Measurements from ENCODE around the gene CPXM1.
"Not testable (repeated sequence)": the region's sequence is repeated elsewhere in the genome, so short reads cannot be mapped to it uniquely, and the experiment has no call there.

The CPXM1 gene

GRCh38 chr20:2812189-2812588 is 11.8 kb upstream of the CPXM1 start:
- H3K9me3 ChIP-seq (ENCODE audit: control insufficient read depth, insufficient read depth, low read depth, low read length): peaks cover 6% of the 10 kb centered on the region
- H3K4me1 ChIP-seq (ENCODE audit: control insufficient read depth, insufficient read depth, low read length): peaks cover 5% of the 10 kb centered on the region; the same call in 1 of the 2 replicates
- H3K36me3 ChIP-seq (ENCODE audit: control insufficient read depth, insufficient read depth, low read length): no peaks in the 10 kb centered on the region
- no peak overlapping the region for H3K27ac ChIP-seq (ENCODE audit: low read depth, low read length)
- peaks cover 10% of the 10 kb centered on the region for H3K27me3 ChIP-seq (ENCODE audit: control insufficient read depth, insufficient read depth, low read length)
- H3K4me3 ChIP-seq (ENCODE audit: low read depth, low read length): no peak overlapping the region
- H3K9ac ChIP-seq (ENCODE audit: low read length): no peak overlapping the region

- peaks cover 33% of the 10 kb centered on the region for H3K27me3 ChIP-seq (ENCODE audit: control insufficient read depth, insufficient read depth, low read length)
- H3K4me1 ChIP-seq (ENCODE audit: control insufficient read depth, insufficient read depth, low read length): peaks cover 19% of the 10 kb centered on the region
- no peaks in the 10 kb centered on the region for H3K36me3 ChIP-seq (ENCODE audit: control insufficient read depth, insufficient read depth, low read length)
- H3K27ac ChIP-seq (ENCODE audit: low read depth, low read length): no peak overlapping the region
- H3K4me3 ChIP-seq (ENCODE audit: low read depth, low read length): no peak overlapping the region
- H3K9ac ChIP-seq (ENCODE audit: low read length): no peak overlapping the region
- peaks cover 6% of the 10 kb centered on the region for H3K9me3 ChIP-seq (ENCODE audit: control insufficient read depth, insufficient read depth, low read depth, low read length)
These were observed 9.3 kb upstream of the CPXM1 start for GRCh38 chr20:2809690-2810089.

- H3K27me3 ChIP-seq (ENCODE audit: control insufficient read depth, insufficient read depth, low read length): peaks cover 51% of the 10 kb centered on the region
- not testable (repeated sequence) for H3K9me3 ChIP-seq (ENCODE audit: control insufficient read depth, insufficient read depth, low read depth, low read length)
These were observed 7.5 kb upstream of the CPXM1 start for GRCh38 chr20:2807929-2808328.

GRCh38 chr20:2807019-2807418 is 6.6 kb upstream of the CPXM1 start:
- Histone ChIP-seq H3K4me1 (ENCODE audit: control insufficient read depth, insufficient read depth, low read length) (peaks cover 19% of the 10 kb centered on the region), H3K4me3 (ENCODE audit: low read depth, low read length) (no peak overlapping the region), H3K27ac (ENCODE audit: low read depth, low read length) (no peak overlapping the region), H3K36me3 (ENCODE audit: control insufficient read depth, insufficient read depth, low read length) (no peaks in the 10 kb centered on the region), H3K9ac (ENCODE audit: low read length) (no peak overlapping the region), H3K9me3 (ENCODE audit: control insufficient read depth, insufficient read depth, low read depth, low read length) (peaks cover 1% of the 10 kb centered on the region; the same call in 1 of the 2 replicates), H3K27me3 (ENCODE audit: control insufficient read depth, insufficient read depth, low read length) (peaks cover 60% of the 10 kb centered on the region)

More at GRCh38 chr20:2807929-2808328, 7.5 kb upstream of the CPXM1 start:
- not testable (repeated sequence) for H3K9ac ChIP-seq (ENCODE audit: low read length); H3K27ac ChIP-seq (ENCODE audit: low read depth, low read length); H3K4me3 ChIP-seq (ENCODE audit: low read depth, low read length); H3K36me3 ChIP-seq (ENCODE audit: control insufficient read depth, insufficient read depth, low read length)
- peaks cover 19% of the 10 kb centered on the region for H3K4me1 ChIP-seq (ENCODE audit: control insufficient read depth, insufficient read depth, low read length)

- H3K36me3 ChIP-seq (ENCODE audit: control insufficient read depth, insufficient read depth, low read length): no peaks in the 10 kb centered on the region
- no peak overlapping the region for H3K27ac ChIP-seq (ENCODE audit: low read depth, low read length)
- peaks cover 23% of the 10 kb centered on the region for H3K4me1 ChIP-seq (ENCODE audit: control insufficient read depth, insufficient read depth, low read length)
- peaks cover 67% of the 10 kb centered on the region for H3K27me3 ChIP-seq (ENCODE audit: control insufficient read depth, insufficient read depth, low read length)
- no peak overlapping the region for H3K9ac ChIP-seq (ENCODE audit: low read length)
- H3K4me3 ChIP-seq (ENCODE audit: low read depth, low read length): no peak overlapping the region
- H3K9me3 ChIP-seq (ENCODE audit: control insufficient read depth, insufficient read depth, low read depth, low read length): no peaks in the 10 kb centered on the region
These were observed 5.9 kb upstream of the CPXM1 start for GRCh38 chr20:2806351-2806701.

- H3K9ac ChIP-seq (ENCODE audit: low read length): no peak overlapping the region
- H3K4me3 ChIP-seq (ENCODE audit: low read depth, low read length): 0 out of 2 replicates have a peak overlapping the region, but pooled peaks have one; percentile 53
- no peaks in the 10 kb centered on the region for H3K9me3 ChIP-seq (ENCODE audit: control insufficient read depth, insufficient read depth, low read depth, low read length)
- peaks cover 72% of the 10 kb centered on the region for H3K27me3 ChIP-seq (ENCODE audit: control insufficient read depth, insufficient read depth, low read length)
- no peak overlapping the region for H3K27ac ChIP-seq (ENCODE audit: low read depth, low read length)
- peaks cover 26% of the 10 kb centered on the region for H3K4me1 ChIP-seq (ENCODE audit: control insufficient read depth, insufficient read depth, low read length)
- no peaks in the 10 kb centered on the region for H3K36me3 ChIP-seq (ENCODE audit: control insufficient read depth, insufficient read depth, low read length)
These were observed 5.4 kb upstream of the CPXM1 start for GRCh38 chr20:2805689-2806350.

- Histone ChIP-seq H3K4me1 (ENCODE audit: control insufficient read depth, insufficient read depth, low read length) (peaks cover 26% of the 10 kb centered on the region), H3K27ac (ENCODE audit: low read depth, low read length) (no peak overlapping the region), H3K4me3 (ENCODE audit: low read depth, low read length) (peak overlapping the region; percentile 53), H3K36me3 (ENCODE audit: control insufficient read depth, insufficient read depth, low read length) (no peaks in the 10 kb centered on the region), H3K9ac (ENCODE audit: low read length) (no peak overlapping the region), H3K9me3 (ENCODE audit: control insufficient read depth, insufficient read depth, low read depth, low read length) (no peaks in the 10 kb centered on the region), H3K27me3 (ENCODE audit: control insufficient read depth, insufficient read depth, low read length) (peaks cover 75% of the 10 kb centered on the region)
These were observed 4.6 kb upstream of the CPXM1 start for GRCh38 chr20:2804852-2805688.

GRCh38 chr20:2804041-2804828 is 3.8 kb upstream of the CPXM1 start:
- H3K4me3 ChIP-seq (ENCODE audit: low read depth, low read length): no peak overlapping the region
- no peaks in the 10 kb centered on the region for H3K9me3 ChIP-seq (ENCODE audit: control insufficient read depth, insufficient read depth, low read depth, low read length)
- peaks cover 35% of the 10 kb centered on the region for H3K4me1 ChIP-seq (ENCODE audit: control insufficient read depth, insufficient read depth, low read length)
- no peak overlapping the region for H3K9ac ChIP-seq (ENCODE audit: low read length)
- H3K36me3 ChIP-seq (ENCODE audit: control insufficient read depth, insufficient read depth, low read length): no peaks in the 10 kb centered on the region
- peaks cover 78% of the 10 kb centered on the region for H3K27me3 ChIP-seq (ENCODE audit: control insufficient read depth, insufficient read depth, low read length)
- no peak overlapping the region for H3K27ac ChIP-seq (ENCODE audit: low read depth, low read length)

- Histone ChIP-seq H3K27ac (ENCODE audit: low read depth, low read length) (no peak overlapping the region), H3K27me3 (ENCODE audit: control insufficient read depth, insufficient read depth, low read length) (peaks cover 61% of the 10 kb centered on the region)
These were observed 880 bp upstream of the CPXM1 start for GRCh38 chr20:2801286-2801728.

GRCh38 chr20:2799688-2800520 is 523 bp downstream of the CPXM1 start:
- H3K4me1 ChIP-seq (ENCODE audit: control insufficient read depth, insufficient read depth, low read length): peaks cover 29% of the 10 kb centered on the region
- peaks cover 39% of the 10 kb centered on the region for H3K36me3 ChIP-seq (ENCODE audit: control insufficient read depth, insufficient read depth, low read length)
- H3K4me3 ChIP-seq (ENCODE audit: low read depth, low read length): peak overlapping the region; percentile 98
- peak overlapping the region; percentile 4; the same call in 1 of the 2 replicates for H3K27ac ChIP-seq (ENCODE audit: low read depth, low read length)
- peaks cover 47% of the 10 kb centered on the region for H3K27me3 ChIP-seq (ENCODE audit: control insufficient read depth, insufficient read depth, low read length)
- peak overlapping the region; percentile 86 for H3K9ac ChIP-seq (ENCODE audit: low read length)
- H3K9me3 ChIP-seq (ENCODE audit: control insufficient read depth, insufficient read depth, low read depth, low read length): no peaks in the 10 kb centered on the region

More at GRCh38 chr20:2801286-2801728, 880 bp upstream of the CPXM1 start:
- H3K4me3 ChIP-seq (ENCODE audit: low read depth, low read length): peak overlapping the region; percentile 98
- no peaks in the 10 kb centered on the region for H3K9me3 ChIP-seq (ENCODE audit: control insufficient read depth, insufficient read depth, low read depth, low read length)
- peak overlapping the region; percentile 42 for H3K9ac ChIP-seq (ENCODE audit: low read length)
- H3K4me1 ChIP-seq (ENCODE audit: control insufficient read depth, insufficient read depth, low read length): peaks cover 42% of the 10 kb centered on the region
- peaks cover 25% of the 10 kb centered on the region for H3K36me3 ChIP-seq (ENCODE audit: control insufficient read depth, insufficient read depth, low read length)
